ENCODE measurements around the gene TMEM45A. TPM values are rescaled to one million over a fixed set of nuclear protein-coding genes. Genes with fewer than 3 reads are reported as not detected.
"Not testable (repeated sequence)": the region's sequence is repeated elsewhere in the genome, so short reads cannot be mapped to it uniquely, and the experiment has no call there.

The TMEM45A gene
- total RNA-seq, 1 donor from 2014 or later: 8.0 TPM

- peak; percentile 77 for ATAC-seq
- intact Hi-C loops (cut with DNase I): no loop called here
- no peak for DNase-seq (ENCODE audit: missing footprints)
These were observed 33.6 kb downstream of the TMEM45A start for GRCh38 chr3:100525753-100526612.

GRCh38 chr3:100526613-100527346, 34.4 kb downstream of the TMEM45A start:
- DNase-seq (ENCODE audit: missing footprints) (no peak), ATAC-seq (peak; percentile 78)
- intact Hi-C loops (cut with DNase I): no loop called here

- ATAC-seq: no peak
- no peak for DNase-seq (ENCODE audit: missing footprints)
- intact Hi-C loops (cut with DNase I): no loop called here
These were observed 34.9 kb downstream of the TMEM45A start for GRCh38 chr3:100527347-100527735.

GRCh38 chr3:100531093-100531492, 38.7 kb downstream of the TMEM45A start:
- ATAC-seq: no peak
- DNase-seq (ENCODE audit: missing footprints): no peak
- intact Hi-C loops (cut with DNase I): no loop called here

GRCh38 chr3:100532411-100532810, 40.0 kb downstream of the TMEM45A start:
- no peak for ATAC-seq
- no peak for DNase-seq (ENCODE audit: missing footprints)
- intact Hi-C loops (cut with DNase I): no loop called here

GRCh38 chr3:100533176-100533575, 40.8 kb downstream of the TMEM45A start:
- ATAC-seq (no peak), DNase-seq (ENCODE audit: missing footprints) (no peak)
- intact Hi-C loops (cut with DNase I): no loop called here

GRCh38 chr3:100535610-100535943, 43.2 kb downstream of the TMEM45A start:
- intact Hi-C loops (cut with DNase I): no loop called here
- no peak for DNase-seq (ENCODE audit: missing footprints)
- ATAC-seq: peak; percentile 30

- DNase-seq (ENCODE audit: missing footprints): no peak
- intact Hi-C loops (cut with DNase I): no loop called here
- ATAC-seq: peak; percentile 21
These were observed 43.7 kb downstream of the TMEM45A start for GRCh38 chr3:100536093-100536492.

- no peak for DNase-seq (ENCODE audit: missing footprints)
- intact Hi-C loops (cut with DNase I): no loop called here
- ATAC-seq: no peak
These were observed 45.4 kb downstream of the TMEM45A start for GRCh38 chr3:100537646-100538338.

- intact Hi-C loops (cut with DNase I): no loop called here
- ATAC-seq: no peak
- no peak for DNase-seq (ENCODE audit: missing footprints)
These were observed 45.9 kb downstream of the TMEM45A start for GRCh38 chr3:100538339-100538706.

GRCh38 chr3:100540791-100541334, 48.4 kb downstream of the TMEM45A start:
- intact Hi-C loops (cut with DNase I): no loop called here
- ATAC-seq (no peak), DNase-seq (ENCODE audit: missing footprints) (no peak)

GRCh38 chr3:100541428-100541827, 49.0 kb downstream of the TMEM45A start:
- ATAC-seq; DNase-seq (ENCODE audit: missing footprints); intact Hi-C loops (cut with DNase I): not testable (repeated sequence)

GRCh38 chr3:100545371-100545770, 53.0 kb downstream of the TMEM45A start:
- ATAC-seq: no peak
- DNase-seq (ENCODE audit: missing footprints): no peak
- intact Hi-C loops (cut with DNase I): no loop called here

- intact Hi-C loops (cut with DNase I): no loop called here
- DNase-seq (ENCODE audit: missing footprints) (no peak), ATAC-seq (no peak)
These were observed 53.8 kb downstream of the TMEM45A start for GRCh38 chr3:100546020-100546744.

GRCh38 chr3:100548053-100548452, 55.6 kb downstream of the TMEM45A start:
- DNase-seq (ENCODE audit: missing footprints): no peak
- intact Hi-C loops (cut with DNase I): no loop called here
- ATAC-seq: no peak

GRCh38 chr3:100553618-100554372, 61.4 kb downstream of the TMEM45A start:
- DNase-seq (ENCODE audit: missing footprints): no peak
- intact Hi-C loops (cut with DNase I): no loop called here
- no peak for ATAC-seq

- intact Hi-C loops (cut with DNase I): no loop called here
- DNase-seq (ENCODE audit: missing footprints) (no peak), ATAC-seq (no peak)
These were observed 61.9 kb downstream of the TMEM45A start for GRCh38 chr3:100554373-100554676.

GRCh38 chr3:100556673-100557310, 64.4 kb downstream of the TMEM45A start:
- DNase-seq (ENCODE audit: missing footprints) (no peak), ATAC-seq (no peak)
- intact Hi-C loops (cut with DNase I): no loop called here
